Muscle of leg (tissue), 11 donors: ENCODE measurements around the gene PAXIP1. TPM values are rescaled to one million over a fixed set of nuclear protein-coding genes. Genes with fewer than 3 reads are reported as not detected.

Source experiments
- DNase-seq: peaks from one replicate; pipeline ENCODE4 v3.0.0; 2013
- H3K27ac ChIP-seq: one replicate; pipeline ENCODE4 v1.5.1; 2013; ENCODE audit warnings: mild to moderate bottlenecking, low read length, control low read depth
- H3K27me3 ChIP-seq: one replicate; pipeline ENCODE4 v1.6.1; 2013; ENCODE audit warnings: low read length; ENCODE audit not compliant: control insufficient read depth, insufficient read depth
- H3K36me3 ChIP-seq: one replicate; pipeline ENCODE4 v1.6.1; 2013; ENCODE audit warnings: low read length; ENCODE audit not compliant: control insufficient read depth, insufficient read depth
- H3K4me1 ChIP-seq: one replicate; pipeline ENCODE4 v1.6.1; 2013; ENCODE audit warnings: low read length; ENCODE audit not compliant: control insufficient read depth, insufficient read depth
- H3K4me3 ChIP-seq: one replicate; pipeline ENCODE4 v1.5.1; 2013; ENCODE audit warnings: low read length, control low read depth
- H3K9me3 ChIP-seq: replicated peaks from 2 replicates; pipeline ENCODE4 v1.6.1; 2013; ENCODE audit warnings: low read depth, low read length; ENCODE audit not compliant: control insufficient read depth
- WGBS: methylation state at CpG from one replicate; pipeline ENCODE4 v1.1.5; 2013; ENCODE audit warnings: missing lambda C conversion rate; ENCODE audit not compliant: insufficient coverage; 5-methylcytosine and 5-hydroxymethylcytosine counted together
- polyA plus RNA-seq, 8 donors: library from polyadenylated mRNA; unstranded; fragments of 120-200 nt; gene quantifications; one replicate each; pipeline versions ENCODE4 v1.2.1 to v1.2.3, GENCODE V29; 2013; ENCODE audit warnings: inconsistent platforms in 1 of 8, low replicate concordance in 1 of 8; ENCODE audit not compliant: insufficient read length in 8 of 8, insufficient read depth in 1 of 8
- total RNA-seq: library from RNA; stranded (reverse); fragments of 120-200 nt; gene quantifications from one replicate; pipeline ENCODE4 v1.2.4, GENCODE V29; 2013

PAXIP1 gene
- total and polyA plus RNA-seq, 9 donors = 8.1 to 13.0 (median 11.0) TPM

DNA sequence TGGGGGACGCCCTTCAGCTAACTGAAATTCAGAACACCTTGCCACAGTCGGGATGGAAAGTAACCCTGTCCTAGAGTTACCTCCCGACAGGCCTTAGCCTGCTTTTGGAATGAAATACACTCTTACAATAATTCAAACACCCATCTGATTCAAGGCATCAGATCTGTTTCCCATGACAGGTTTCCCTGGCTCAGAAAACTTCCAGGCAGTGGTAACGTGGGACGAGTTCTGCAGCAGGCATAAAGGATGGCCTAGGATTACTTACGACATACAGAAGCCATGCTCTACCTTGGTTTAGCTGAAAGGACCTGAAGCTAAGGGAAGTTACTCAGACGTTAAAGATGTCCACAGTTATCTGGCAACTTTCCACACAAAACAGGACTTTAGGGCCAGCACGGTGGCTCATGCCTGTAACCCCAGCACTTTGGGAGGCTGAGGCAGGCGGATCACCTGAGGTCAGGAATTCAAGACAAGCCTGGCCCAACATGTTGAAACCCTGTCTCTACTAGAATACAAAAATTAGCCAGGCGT is 5.0 kb downstream of the PAXIP1 start:
- no peaks in the 10 kb centered on the region for H3K9me3 ChIP-seq
- H3K4me3 ChIP-seq = no peak overlapping the region
- H3K27me3 ChIP-seq = no peaks in the 10 kb centered on the region
- 88% methylated on average over 8 of the region's 10 CpGs for WGBS
- no peak for DNase-seq
- peaks cover 5% of the 10 kb centered on the region for H3K4me1 ChIP-seq
- H3K36me3 ChIP-seq = peaks cover 21% of the 10 kb centered on the region
- no peak overlapping the region for H3K27ac ChIP-seq

DNA sequence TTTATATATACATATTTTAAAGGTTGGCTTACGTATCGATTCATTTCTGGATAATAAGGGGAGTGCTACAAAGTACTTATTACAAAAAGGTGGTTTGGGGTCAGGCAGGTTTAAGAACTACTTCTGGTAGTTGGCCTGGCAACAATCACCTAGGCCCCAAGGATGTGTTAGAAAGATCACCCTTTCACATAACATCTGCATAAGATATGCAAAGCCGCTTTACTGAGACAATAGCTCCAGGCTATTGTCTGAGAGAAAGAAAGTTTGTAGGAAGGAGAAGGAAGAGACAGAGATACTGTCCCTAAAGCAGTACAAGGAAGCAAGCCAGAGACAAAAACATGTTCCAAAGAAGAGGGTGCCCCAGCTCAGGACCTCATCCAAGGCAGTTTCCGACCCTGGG is 6.2 kb downstream of the PAXIP1 start:
- Histone ChIP-seq H3K27ac (no peak overlapping the region), H3K36me3 (peaks cover 25% of the 10 kb centered on the region), H3K9me3 (no peaks in the 10 kb centered on the region), H3K27me3 (no peaks in the 10 kb centered on the region), H3K4me1 (peaks cover 4% of the 10 kb centered on the region), H3K4me3 (no peak overlapping the region)
- DNase-seq = no peak
- whole genome bisulfite sequencing = 86% methylated on average over 1 of the region's 4 CpGs

DNA sequence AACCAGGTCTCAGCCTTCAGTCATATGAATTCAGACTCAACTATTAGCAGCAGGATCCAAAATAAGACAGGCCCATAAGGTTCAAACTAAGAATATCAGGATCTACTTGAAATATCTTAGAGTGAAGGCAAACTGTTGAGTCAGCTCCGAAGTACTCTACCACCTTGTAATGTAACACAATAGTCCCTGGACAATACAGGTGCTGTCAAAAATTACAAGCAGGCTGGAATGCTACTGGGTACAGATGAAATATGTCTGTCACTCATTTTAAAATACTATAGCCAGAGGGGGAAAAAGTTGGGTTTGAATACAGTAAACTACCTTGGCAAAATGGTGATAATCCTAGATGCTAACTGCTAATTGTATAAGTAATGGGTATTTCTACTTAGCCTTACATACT is 6.8 kb downstream of the PAXIP1 start:
- Histone ChIP-seq H3K27ac (no peak overlapping the region), H3K36me3 (peaks cover 25% of the 10 kb centered on the region), H3K9me3 (no peaks in the 10 kb centered on the region), H3K27me3 (no peaks in the 10 kb centered on the region), H3K4me3 (no peak overlapping the region), H3K4me1 (peaks cover 2% of the 10 kb centered on the region)
- no CpG with 5 or more reads among the region's 1 CpG for WGBS
- no peak for DNase-seq

- WGBS = no CpG with 5 or more reads among the region's 2 CpGs
- peaks cover 27% of the 10 kb centered on the region for H3K36me3 ChIP-seq
- no peaks in the 10 kb centered on the region for H3K27me3 ChIP-seq
- DNase-seq = no peak
- H3K27ac ChIP-seq = no peak overlapping the region
- no peaks in the 10 kb centered on the region for H3K9me3 ChIP-seq
- no peak overlapping the region for H3K4me3 ChIP-seq
- no peaks in the 10 kb centered on the region for H3K4me1 ChIP-seq
These were observed 7.9 kb downstream of the PAXIP1 start for GRCh38 chr7:154994996-154995395.

- no CpG with 5 or more reads among the region's 3 CpGs for WGBS
- Histone ChIP-seq H3K27ac (no peak overlapping the region), H3K4me1 (no peaks in the 10 kb centered on the region), H3K4me3 (no peak overlapping the region), H3K36me3 (peaks cover 21% of the 10 kb centered on the region), H3K27me3 (no peaks in the 10 kb centered on the region), H3K9me3 (no peaks in the 10 kb centered on the region)
- no peak for DNase-seq
These were observed 11.9 kb downstream of the PAXIP1 start for GRCh38 chr7:154990964-154991540.

GRCh38 chr7:154987571-154987970 is 15.4 kb downstream of the PAXIP1 start:
- Histone ChIP-seq H3K27ac (no peak overlapping the region), H3K9me3 (no peaks in the 10 kb centered on the region), H3K27me3 (no peaks in the 10 kb centered on the region), H3K36me3 (peaks cover 13% of the 10 kb centered on the region), H3K4me3 (no peak overlapping the region), H3K4me1 (no peaks in the 10 kb centered on the region)
- no peak for DNase-seq
- WGBS = 86% methylated on average over 1 of the region's 3 CpGs

DNA sequence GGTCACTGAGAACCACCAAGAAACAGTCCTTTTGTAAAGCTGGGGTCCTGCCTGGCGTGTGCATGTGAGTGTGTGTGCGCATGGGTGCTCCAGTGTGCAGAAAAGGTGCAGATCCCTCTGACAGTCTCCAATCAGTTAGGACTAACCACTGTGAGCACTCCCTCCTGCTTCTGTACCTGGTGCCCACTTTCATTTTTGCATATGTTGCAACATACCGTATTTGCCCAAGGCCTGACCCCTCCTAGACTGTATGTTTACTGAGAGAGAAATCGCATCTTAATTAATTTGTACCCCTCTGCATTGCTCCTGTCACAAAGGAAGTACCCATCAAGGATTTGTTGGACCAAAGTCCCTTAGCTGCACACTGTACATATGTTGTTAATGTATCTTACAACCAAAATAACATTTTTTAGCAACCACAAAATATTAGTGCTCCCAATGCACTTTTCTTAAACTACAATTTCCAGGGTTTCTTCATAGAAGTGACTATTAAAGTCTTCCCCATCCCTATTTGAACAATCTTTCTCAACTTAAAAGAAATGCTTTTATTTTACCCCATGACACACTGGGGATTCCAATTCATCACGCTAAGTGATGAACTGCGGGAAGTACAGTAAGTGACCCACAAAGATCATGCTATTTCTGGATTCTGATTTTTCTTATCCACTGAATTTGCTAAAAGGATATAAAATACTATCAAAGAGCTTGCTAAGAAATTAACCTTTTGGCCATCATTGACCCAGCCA is 16.6 kb downstream of the PAXIP1 start:
- Histone ChIP-seq H3K36me3 (peaks cover 9% of the 10 kb centered on the region), H3K4me3 (no peak overlapping the region), H3K4me1 (no peaks in the 10 kb centered on the region), H3K27me3 (no peaks in the 10 kb centered on the region), H3K9me3 (no peaks in the 10 kb centered on the region), H3K27ac (no peak overlapping the region)
- 93% methylated on average over 2 of the region's 6 CpGs for WGBS
- no peak for DNase-seq

DNA sequence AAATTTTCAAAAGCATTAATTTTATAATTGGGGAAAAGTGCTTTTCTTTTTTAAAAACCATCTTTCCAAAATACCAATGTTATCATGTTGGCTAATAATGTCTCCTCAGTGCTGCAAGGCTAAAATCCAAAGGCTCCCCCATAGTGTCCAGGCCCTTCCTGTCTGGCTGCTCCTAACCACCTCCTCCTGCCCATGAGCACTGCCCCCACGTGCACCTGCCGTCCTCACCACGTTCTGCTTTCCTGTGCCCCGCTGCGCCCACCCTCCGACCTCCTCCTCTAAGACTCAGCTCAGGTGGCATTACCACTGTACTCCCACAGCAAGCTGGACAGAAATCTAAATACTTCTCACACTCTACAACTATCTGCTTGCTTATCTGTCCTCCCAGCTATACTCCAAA is 17.7 kb downstream of the PAXIP1 start:
- Histone ChIP-seq H3K9me3 (no peaks in the 10 kb centered on the region), H3K4me3 (no peak overlapping the region), H3K36me3 (peaks cover 11% of the 10 kb centered on the region), H3K27ac (no peak overlapping the region), H3K27me3 (no peaks in the 10 kb centered on the region), H3K4me1 (no peaks in the 10 kb centered on the region)
- no peak for DNase-seq
- WGBS = 73% methylated on average over 6 of the region's 6 CpGs

DNA sequence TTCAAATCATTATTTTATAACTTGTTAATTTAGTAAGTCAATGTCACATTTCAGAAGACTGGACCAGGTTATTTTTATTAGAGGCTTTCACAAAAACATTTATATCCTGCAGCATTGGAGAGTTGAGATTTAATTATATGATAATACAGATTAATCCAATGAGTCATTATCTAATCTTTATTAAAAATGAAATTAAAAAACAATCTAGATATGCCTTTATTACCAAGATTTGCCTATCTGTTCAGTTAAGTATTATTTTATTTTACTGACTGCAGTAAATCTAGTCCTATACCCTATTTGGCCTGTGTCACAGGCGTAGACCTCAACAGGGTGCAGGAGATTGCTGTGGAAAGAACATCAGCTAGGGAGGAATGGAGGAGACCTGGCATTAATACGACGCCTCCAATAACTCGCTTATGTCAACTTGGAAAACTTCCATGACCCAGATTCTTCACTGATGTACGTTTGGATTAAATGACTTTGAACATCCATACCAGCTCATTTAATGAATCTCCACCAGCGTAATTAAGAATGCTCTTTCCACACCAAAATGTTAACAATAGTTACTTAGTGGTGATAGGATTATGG is 18.2 kb downstream of the PAXIP1 start:
- DNase-seq = peak; percentile 24
- H3K4me1 ChIP-seq = no peaks in the 10 kb centered on the region
- no peak overlapping the region for H3K4me3 ChIP-seq
- peaks cover 12% of the 10 kb centered on the region for H3K36me3 ChIP-seq
- no CpG with 5 or more reads among the region's 6 CpGs for WGBS
- no peaks in the 10 kb centered on the region for H3K27me3 ChIP-seq
- no peak overlapping the region for H3K27ac ChIP-seq
- H3K9me3 ChIP-seq = no peaks in the 10 kb centered on the region

- Histone ChIP-seq H3K4me3 (no peak overlapping the region), H3K9me3 (no peaks in the 10 kb centered on the region), H3K4me1 (no peaks in the 10 kb centered on the region), H3K27ac (no peak overlapping the region), H3K27me3 (no peaks in the 10 kb centered on the region), H3K36me3 (peaks cover 27% of the 10 kb centered on the region)
- WGBS = 57% methylated on average over 1 of the region's 3 CpGs
- DNase-seq = peak; percentile 11
These were observed 24.9 kb downstream of the PAXIP1 start for GRCh38 chr7:154978017-154978416.
